Left hindlimb (tissue), 1 donor: ENCODE results near the gene SLC2A6.

ENCODE experiments used
- DNase-seq: peaks from one replicate; pipeline ENCODE4 v3.0.0-alpha.2; 2018

The SLC2A6 gene

DNA sequence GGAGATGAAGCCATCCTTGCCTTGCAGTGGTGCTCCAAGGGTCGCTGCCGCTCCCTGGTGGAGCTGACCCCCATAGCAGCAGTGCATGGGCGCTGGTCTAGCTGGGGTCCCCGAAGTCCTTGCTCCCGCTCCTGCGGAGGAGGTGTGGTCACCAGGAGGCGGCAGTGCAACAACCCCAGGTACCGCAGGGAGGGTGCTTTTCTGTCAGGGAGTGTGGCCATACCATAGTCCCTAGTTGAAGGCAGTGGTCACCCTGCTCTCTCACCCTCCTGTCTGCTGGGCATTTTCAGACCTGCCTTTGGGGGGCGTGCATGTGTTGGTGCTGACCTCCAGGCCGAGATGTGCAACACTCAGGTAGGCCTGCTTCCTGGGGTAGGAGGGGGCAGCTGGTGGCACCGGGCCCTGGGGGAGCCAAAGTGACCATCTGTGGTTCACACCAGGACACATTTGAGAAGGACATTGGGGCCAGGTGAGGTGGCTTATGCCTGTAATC, 45.5 kb downstream of the SLC2A6 start:
- no peak for DNase-seq

DNA sequence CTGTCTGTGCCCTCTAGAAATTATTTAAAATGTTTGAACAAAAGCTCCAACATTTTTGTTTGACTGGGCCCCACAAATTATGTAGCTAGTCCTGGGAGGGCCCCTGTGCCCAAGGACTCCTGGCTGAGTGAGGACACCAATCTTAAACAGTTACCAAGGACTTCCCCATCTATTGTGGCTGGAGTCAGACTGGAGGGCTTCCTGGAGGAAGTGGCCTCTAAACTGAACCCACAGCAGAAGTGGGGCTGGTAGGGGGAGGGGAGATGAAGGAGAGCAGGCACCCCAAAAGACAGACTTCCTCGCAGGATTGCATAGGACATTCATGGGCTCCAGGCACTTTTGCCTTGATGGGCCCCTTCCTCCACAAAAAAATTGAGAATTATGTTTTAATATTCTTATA, 48.7 kb downstream of the SLC2A6 start:
- peak; percentile 2 for DNase-seq

DNA sequence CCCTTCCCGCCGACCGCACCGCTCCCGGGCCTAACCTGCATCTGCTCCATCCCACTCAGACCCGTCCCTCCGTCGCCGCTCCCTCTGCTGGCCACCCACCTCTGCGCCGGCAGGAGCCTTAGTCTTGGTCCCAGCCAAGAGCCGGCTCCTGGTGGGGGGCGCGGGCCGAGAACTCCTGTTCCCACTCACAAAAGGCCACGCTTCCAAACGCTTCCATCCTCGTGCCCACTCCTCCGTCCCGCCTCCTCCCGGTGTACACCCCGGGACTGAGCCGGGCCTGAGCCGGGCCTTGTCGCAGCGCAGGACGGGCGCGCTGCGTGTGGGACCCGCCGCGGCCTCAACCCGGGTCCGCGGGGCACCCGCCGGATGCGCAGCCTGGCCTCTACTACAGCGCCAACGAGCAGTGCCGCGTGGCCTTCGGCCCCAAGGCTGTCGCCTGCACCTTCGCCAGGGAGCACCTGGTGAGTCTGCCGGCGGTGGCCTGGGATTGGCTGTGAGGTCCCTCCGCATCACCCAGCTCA, 49.2 kb downstream of the SLC2A6 start:
- peak; percentile 62 for DNase-seq

DNA sequence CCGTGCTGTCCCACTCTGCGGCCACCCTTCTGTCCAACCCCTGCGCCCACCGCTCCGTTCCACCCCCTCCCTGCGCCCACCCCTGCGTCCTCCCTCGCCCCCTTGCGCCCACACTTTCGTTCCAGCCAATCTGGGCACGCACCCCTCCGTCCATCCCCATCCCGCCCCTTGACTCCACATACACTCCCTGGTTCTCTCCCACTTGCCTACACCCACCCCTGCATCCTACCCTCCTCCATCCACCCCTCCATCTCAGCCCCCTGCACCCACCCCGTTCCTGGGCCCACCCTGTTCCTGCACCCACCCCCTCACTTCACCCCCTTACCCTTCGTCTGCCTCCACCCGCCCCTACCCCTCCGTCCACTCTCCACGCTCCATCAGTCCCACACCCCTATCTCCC, 49.7 kb downstream of the SLC2A6 start:
- no peak for DNase-seq

DNA sequence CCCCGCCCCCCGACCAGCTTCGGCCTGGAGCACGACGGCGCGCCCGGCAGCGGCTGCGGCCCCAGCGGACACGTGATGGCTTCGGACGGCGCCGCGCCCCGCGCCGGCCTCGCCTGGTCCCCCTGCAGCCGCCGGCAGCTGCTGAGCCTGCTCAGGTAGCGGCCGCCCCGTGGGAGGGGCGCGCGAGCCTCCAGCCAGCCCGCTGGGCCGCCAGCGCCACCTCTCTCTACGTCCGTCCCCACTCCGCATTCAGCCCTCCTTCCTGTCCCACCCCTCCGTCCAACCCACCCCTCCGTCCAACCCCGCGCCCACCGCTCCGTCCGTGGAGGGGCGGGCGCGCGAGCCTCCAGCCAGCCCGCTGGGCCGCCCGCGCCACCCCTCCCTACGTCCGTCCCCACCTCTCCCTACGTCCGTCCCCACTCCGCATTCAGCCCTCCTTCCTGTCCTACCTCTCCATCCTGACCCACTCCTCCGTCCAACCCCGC, 50.2 kb downstream of the SLC2A6 start:
- peak; percentile 61 for DNase-seq

DNA sequence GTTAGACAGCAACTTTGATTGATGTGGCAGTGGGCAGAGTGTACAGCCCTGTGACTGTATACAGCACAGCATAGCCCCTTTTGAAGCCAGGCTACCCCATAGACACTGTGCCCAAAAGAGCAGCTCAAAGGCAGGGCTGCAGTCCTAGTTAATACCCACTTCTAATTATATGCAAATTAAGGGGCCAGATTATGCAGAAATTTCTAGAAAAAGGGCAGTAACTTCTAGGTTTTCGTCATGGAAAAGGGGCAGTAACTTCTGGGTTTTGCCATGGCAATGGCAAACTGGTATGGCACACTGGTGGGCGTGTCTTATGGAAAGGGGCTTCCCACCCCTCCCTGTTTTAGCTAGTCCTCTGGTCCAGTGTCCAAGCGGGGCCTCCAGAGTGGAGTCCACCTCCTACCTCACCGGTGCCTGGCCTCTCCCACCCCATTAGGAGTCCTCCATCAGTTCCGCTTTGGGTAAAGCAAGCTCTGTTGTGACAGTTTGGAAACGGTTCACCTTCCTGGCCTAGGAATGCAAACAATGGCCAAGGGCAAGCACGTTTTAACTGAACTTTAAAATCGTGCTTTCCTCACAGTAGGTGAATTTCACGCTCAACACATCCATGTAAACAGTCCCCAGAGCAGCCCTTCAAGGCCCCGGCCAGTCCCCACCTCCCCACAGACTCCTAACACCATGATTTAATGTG, 51.1 kb downstream of the SLC2A6 start:
- peak; percentile 17 for DNase-seq

DNA sequence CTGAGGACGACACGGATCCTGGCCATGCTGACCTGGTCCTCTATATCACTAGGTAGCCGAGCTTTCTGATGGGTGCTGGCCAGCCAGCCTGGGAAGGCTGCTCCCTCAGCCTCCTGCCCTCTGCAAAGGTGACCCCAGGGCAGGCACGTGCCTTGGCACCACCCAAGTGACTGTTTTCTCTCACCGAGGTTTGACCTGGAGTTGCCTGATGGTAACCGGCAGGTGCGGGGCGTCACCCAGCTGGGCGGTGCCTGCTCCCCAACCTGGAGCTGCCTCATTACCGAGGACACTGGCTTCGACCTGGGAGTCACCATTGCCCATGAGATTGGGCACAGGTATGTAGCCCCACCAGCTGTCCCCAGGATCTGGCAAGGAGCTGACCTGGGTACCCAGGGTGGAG, 52.9 kb downstream of the SLC2A6 start:
- no peak for DNase-seq

DNA sequence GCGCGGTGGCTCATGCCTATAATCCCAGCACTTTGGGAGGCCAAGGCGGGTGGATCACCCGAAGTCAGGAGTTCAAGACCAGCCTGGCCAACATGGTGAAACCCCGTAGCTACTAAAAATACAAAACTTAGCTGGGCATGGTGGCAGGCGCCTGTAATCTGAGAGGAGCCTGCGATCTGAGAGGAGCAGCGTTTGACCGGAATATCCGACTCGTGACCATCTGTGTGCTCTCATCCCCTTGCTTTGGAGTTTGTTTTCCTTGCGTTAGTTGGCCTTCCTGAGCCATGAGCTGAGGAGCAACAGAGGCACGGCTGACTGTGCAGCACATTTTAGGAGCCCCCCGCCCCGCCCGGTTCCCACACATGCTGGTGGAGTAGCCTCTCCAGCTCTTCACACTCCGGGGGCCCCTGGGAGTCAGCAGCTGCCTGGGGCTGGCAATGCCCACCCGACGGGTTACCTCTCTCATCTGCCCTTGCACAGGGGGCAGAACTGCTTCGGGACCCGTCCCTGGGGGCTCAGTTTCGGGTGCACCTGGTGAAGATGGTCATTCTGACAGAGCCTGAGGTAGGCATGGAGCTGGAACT, 53.8 kb downstream of the SLC2A6 start:
- no peak for DNase-seq

DNA sequence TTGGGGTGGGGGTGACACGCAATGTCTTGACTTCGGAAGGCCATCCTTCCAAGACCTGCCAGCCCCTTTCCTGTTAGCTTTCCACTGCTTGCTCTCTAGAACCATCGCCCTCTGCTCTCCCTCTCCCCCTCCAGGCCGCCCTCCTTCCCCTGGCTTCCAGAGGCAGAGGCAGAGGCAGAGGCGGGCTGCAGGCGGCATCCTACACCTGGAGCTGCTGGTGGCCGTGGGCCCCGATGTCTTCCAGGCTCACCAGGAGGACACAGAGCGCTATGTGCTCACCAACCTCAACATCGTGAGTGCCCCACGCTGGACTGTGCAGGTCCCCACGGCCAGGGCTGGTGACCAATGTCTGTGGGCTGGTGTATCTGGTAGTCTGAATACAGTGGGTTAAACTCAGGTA, 54.7 kb downstream of the SLC2A6 start:
- no peak for DNase-seq

DNA sequence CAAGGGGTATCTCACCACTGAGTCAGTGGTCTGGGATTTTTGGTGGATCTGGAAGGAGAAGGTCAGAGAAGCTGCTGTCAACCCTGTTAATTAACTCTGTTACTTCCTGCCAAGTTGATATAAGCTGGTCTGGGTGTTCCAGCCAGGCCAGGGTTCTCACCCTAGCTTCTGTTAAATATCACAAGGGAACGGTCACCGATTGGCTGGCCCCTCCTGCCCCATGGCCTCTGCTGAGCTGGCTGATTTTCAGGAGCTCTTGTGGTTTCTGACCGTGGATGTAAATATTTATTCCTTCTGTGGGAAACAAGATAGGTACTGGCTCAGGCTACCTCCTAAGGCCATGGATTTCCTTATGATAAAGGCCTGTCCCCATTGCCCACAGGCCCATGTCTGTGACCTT, 55.7 kb downstream of the SLC2A6 start:
- DNase-seq: no peak

DNA sequence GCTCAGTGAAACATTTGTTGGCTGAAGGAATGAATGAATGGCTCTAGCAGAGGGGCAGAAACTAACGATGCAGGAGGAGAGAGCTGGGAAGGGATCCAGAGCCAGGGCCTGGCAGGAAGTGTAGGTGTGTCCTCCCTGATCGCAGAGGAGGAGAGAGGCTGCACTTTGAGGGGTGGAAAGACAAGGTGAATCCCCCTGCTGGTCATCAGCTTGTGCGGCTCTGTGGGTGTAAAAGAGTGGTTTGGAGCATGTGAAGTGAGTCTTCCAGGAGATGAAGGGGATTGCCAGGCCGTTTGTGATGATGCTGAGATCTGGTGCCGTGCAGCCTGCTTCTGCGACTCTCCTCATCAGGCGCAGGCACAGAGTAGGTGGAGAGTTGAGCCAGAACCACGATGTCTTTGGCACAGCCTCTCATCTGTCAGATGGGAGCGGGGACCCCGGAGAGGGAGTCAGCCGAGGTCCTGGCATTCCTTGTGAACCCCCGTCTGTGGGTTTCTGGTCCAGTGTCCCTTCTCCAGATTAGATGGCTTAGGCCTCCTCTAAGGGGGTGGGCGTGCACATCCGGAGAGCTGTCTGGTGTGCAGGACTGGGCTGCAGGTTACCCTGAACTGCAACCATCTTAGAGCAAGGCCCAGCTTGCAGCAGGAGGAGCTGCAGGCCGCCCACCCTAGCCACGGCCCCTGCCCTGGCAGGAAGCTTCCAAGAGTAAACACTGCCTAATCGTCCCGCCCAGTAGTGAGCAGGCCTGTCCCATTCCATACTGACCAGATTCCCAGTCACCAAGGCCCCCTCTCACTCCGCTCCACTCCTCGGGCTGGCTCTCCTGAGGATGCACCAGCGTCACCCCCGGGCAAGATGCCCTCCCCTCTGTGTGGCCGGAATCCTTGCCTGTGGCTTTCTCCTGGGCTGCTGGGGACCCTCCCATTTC, 57.0 kb downstream of the SLC2A6 start, which contains the start of gene ADAMTS13:
Gene ADAMTS13 (plus strand): TSS at position 753 of the 928 bp plus-strand sequence. CDS start 77 bp downstream, at position 830.
- no peak for DNase-seq
